RWPE2 (cell line): ENCODE measurements around the gene KCNK17.

Source experiments
- ATAC-seq: fragments of 200-7000 bp; cut with Tn5 transposase; 3 replicates; pipeline ENCODE4 v1.9.1; 2021; ENCODE audit warnings: low read depth
- DNase-seq: peaks from one replicate; pipeline ENCODE4 v3.0.0-alpha.2; 2020; ENCODE audit warnings: low spot score
- H3K27ac ChIP-seq: fragments of 450-650 bp; 2 replicates; pipeline ENCODE4 v1.5.1; 2017; ENCODE audit warnings: mild to moderate bottlenecking; ENCODE audit not compliant: poor library complexity, severe bottlenecking
- H3K27me3 ChIP-seq: fragments of 250-450 bp; sonication (Bioruptor Pico); 2 replicates; pipeline ENCODE4 v1.5.1; 2021; ENCODE audit warnings: mild to moderate bottlenecking, moderate library complexity; ENCODE audit not compliant: insufficient read depth, poor library complexity, severe bottlenecking
- H3K36me3 ChIP-seq: fragments of 250-450 bp; sonication (Bioruptor Pico); 2 replicates; pipeline ENCODE4 v1.5.1; 2020; ENCODE audit warnings: low read depth, mild to moderate bottlenecking, moderate library complexity
- H3K4me1 ChIP-seq: fragments of 250-450 bp; sonication (Bioruptor Pico); 2 replicates; pipeline ENCODE4 v1.5.1; 2021; ENCODE audit warnings: mild to moderate bottlenecking, moderate library complexity; ENCODE audit not compliant: insufficient read depth, poor library complexity, severe bottlenecking
- H3K4me3 ChIP-seq: fragments of 250-450 bp; sonication (Bioruptor Pico); 2 replicates; pipeline ENCODE4 v1.5.1; 2021; ENCODE audit warnings: mild to moderate bottlenecking, moderate library complexity; ENCODE audit not compliant: severe bottlenecking
- H3K9me3 ChIP-seq: fragments of 250-450 bp; sonication (Bioruptor Pico); 2 replicates; pipeline ENCODE4 v1.5.1; 2021; ENCODE audit warnings: mild to moderate bottlenecking, moderate library complexity; ENCODE audit not compliant: severe bottlenecking
- TF ChIP-seq, protein P1 (sequence below): fragments of 450-650 bp; IDR thresholded peaks from one replicate; pipeline ENCODE4 v1.5.1; 2017; ENCODE audit warnings: mild to moderate bottlenecking, moderate library complexity; ENCODE audit not compliant: poor library complexity, severe bottlenecking

Gene KCNK17

DNA sequence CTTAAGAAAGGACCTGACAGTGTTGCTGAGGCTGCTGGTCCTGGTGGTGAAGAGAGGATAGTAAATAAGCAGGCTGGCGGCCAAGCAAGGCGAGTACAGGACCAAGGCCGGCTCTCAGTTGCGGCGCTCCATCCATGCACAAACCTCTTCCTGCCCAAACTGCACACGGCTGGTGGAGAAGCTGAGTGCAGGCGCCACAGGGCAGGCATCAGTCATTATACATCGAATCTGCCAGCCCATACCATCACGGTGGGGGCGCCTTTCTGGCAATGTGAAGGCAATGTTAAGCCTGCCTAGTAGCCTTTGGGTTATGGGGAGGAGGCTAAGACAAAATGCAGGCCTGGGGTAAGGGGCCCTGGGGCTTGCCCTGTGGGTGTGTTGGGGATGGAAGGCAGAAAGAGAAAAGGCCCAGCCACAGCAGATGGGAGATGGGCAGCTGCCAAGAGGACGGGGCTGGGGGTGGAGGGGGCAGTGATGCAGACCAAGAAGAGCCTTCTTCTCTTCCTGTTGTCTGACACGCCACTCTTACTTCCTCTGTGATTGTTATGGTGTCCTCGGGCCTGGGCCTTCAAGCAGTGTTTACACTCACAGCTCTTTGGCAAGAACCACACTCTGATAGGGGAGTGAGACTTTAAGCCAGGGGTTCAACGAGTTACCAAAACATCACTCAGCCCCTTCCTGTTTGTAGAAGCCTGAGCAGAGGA is 28.6 kb upstream of the KCNK17 start:
- no peak overlapping the region for H3K4me3 ChIP-seq
- no peaks in the 10 kb centered on the region for H3K27me3 ChIP-seq
- no peaks in the 10 kb centered on the region for H3K36me3 ChIP-seq
- ATAC-seq (no peak), DNase-seq (no peak)
- H3K4me1 ChIP-seq = peaks cover 5% of the 10 kb centered on the region
- H3K27ac ChIP-seq = no peak overlapping the region
- H3K9me3 ChIP-seq = no peaks in the 10 kb centered on the region
- TF ChIP-seq, protein P1, sequence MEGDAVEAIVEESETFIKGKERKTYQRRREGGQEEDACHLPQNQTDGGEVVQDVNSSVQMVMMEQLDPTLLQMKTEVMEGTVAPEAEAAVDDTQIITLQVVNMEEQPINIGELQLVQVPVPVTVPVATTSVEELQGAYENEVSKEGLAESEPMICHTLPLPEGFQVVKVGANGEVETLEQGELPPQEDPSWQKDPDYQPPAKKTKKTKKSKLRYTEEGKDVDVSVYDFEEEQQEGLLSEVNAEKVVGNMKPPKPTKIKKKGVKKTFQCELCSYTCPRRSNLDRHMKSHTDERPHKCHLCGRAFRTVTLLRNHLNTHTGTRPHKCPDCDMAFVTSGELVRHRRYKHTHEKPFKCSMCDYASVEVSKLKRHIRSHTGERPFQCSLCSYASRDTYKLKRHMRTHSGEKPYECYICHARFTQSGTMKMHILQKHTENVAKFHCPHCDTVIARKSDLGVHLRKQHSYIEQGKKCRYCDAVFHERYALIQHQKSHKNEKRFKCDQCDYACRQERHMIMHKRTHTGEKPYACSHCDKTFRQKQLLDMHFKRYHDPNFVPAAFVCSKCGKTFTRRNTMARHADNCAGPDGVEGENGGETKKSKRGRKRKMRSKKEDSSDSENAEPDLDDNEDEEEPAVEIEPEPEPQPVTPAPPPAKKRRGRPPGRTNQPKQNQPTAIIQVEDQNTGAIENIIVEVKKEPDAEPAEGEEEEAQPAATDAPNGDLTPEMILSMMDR = no peak

DNA sequence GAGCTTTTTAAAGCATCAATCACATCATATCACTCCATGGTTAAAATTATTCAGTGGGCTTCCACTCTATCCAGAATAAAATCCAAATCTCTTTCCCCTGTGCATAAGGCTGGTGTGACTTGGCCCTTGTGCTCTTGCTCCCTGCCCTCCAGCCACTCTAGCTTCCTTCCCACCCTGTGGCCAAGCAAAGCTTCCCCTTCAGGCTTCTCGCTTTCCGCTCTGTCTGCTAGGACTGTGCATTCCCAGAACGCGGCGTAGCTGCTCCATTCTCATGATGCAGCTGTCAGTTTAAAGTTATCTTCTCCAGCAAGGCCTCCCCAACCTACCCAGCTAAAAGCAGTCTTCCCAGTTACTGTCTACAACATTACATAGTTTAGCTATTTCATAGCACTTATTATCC is 27.7 kb upstream of the KCNK17 start:
- Histone ChIP-seq H3K9me3 (no peaks in the 10 kb centered on the region), H3K27ac (no peak overlapping the region), H3K4me3 (no peak overlapping the region), H3K4me1 (peaks cover 5% of the 10 kb centered on the region), H3K36me3 (no peaks in the 10 kb centered on the region), H3K27me3 (no peaks in the 10 kb centered on the region)
- DNase-seq = no peak
- ATAC-seq = no peak
- TF ChIP-seq, protein P1 = no peak

- Histone ChIP-seq H3K9me3 (no peaks in the 10 kb centered on the region), H3K27me3 (no peaks in the 10 kb centered on the region), H3K4me3 (no peak overlapping the region), H3K36me3 (no peaks in the 10 kb centered on the region), H3K4me1 (peaks cover 5% of the 10 kb centered on the region), H3K27ac (no peak overlapping the region)
- no peak for DNase-seq
- no peak for ATAC-seq
- TF ChIP-seq, protein P1 = no peak
Measured at GRCh38 chr6:39341352-39341751, 27.1 kb upstream of the KCNK17 start.

GRCh38 chr6:39339868-39340550 is 25.8 kb upstream of the KCNK17 start:
- DNase-seq = no peak
- no peak overlapping the region for H3K27ac ChIP-seq
- TF ChIP-seq, protein P1 = no peak
- no peaks in the 10 kb centered on the region for H3K36me3 ChIP-seq
- no peak overlapping the region for H3K4me3 ChIP-seq
- ATAC-seq = no peak; the same call in 2 of the 3 replicates
- no peaks in the 10 kb centered on the region for H3K27me3 ChIP-seq
- peaks cover 12% of the 10 kb centered on the region for H3K4me1 ChIP-seq
- no peaks in the 10 kb centered on the region for H3K9me3 ChIP-seq
